Fibroblast of lung (primary cell): ENCODE data around the gene PPFIBP1.

Experiments
- CTCF ChIP-seq, 2 donors: IDR thresholded peaks in 1 of 2; conservative IDR thresholded peaks in 1 of 2; 1 replicate in 1 of 2; 2 replicates in 1 of 2; pipeline ENCODE4 v1.5.1; 2011 to 2012; ENCODE audit warnings: low read length in 2 of 2, control low read depth in 1 of 2, inconsistent platforms in 1 of 2, low read depth in 1 of 2, mild to moderate bottlenecking in 1 of 2
- EZH2 ChIP-seq: IDR thresholded peaks from 2 replicates; pipeline ENCODE4 v1.5.1; 2012; ENCODE audit warnings: low read length, control low read depth, mild to moderate bottlenecking; ENCODE audit errors: missing control alignments

- TF ChIP-seq CTCF (conservative IDR thresholded peaks at IDR 0.05 in 1 of 2, IDR thresholded peaks at IDR 0.05 in 1 of 2; ENCODE audit: low read depth in 1 of 2, low read length in 2 of 2) (no peak), EZH2 (no peak)
Measured at GRCh38 chr12:27589419-27589818, 65.4 kb downstream of the PPFIBP1 start.
